A204.1 (cell line): ENCODE data around the gene LINC01488.

Source experiments
- FAIRE-seq: peaks from 2 replicates; lab custom pipeline; 2012; peaks lifted over from hg19 to GRCh38; lab: Jason Lieb, UNC

Gene LINC01488

DNA sequence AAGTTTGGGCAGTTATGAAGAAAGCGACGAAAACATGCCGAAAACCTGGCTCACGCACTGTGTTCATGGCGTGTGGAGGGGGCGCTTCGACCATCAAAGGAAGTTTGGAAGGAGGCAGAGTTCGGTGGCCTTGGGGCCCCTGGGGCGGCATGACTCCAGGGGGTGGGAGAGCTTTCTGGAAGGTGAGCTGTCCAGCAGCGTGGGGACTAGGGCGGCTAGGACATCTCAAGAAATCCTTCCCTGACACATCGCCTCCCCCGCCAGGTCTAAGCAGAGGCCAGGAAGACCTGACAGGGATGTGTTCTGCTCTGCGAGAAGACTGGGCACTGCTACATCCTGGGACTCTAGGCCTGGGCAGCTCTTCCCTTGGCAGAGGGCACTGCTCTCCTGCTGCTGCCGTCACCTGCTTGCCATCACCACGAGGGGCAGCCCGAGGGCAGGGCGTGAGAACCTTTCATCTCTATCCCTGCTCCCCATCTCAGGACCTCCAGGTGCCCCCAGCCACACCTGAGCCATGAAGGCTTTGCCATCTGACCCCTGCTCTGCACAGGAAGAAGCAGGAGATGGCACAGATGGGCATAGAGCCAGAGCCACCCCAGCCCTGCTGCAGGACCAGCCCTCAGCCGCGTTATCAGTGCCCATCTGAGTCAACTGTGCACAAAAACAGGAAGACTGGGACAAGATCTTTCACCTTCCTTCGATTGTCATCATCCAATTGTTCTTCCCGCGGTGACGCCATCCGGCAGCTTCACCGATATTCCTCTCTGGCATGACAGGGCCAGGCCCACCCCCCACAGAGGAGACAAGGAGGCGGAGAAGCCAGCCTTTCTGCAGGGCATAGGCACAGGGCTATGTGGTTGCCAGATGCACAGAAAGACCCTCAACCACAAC is 12.7 kb downstream of the LINC01488 start:
- FAIRE-seq, result no peak

DNA sequence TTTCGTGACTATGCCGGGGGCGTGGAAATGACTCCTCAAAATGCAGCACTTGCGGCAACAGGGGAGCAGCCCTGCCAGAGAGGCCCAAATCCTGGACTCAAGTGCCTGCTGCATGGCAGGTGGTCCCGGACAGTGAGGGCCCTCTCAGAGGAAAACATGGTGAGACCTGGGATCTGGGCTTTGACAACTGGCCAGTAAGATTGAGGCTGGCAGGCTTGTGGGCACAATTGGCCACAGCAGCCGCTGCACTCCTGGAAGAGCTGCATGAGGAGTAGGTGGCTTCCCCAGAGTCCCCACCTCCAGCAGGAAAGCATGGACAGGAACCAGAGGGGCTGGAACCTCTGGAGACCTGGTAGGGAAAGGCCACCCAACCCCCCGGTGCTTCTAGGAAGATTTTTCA is 13.4 kb downstream of the LINC01488 start:
- no peak for FAIRE-seq

DNA sequence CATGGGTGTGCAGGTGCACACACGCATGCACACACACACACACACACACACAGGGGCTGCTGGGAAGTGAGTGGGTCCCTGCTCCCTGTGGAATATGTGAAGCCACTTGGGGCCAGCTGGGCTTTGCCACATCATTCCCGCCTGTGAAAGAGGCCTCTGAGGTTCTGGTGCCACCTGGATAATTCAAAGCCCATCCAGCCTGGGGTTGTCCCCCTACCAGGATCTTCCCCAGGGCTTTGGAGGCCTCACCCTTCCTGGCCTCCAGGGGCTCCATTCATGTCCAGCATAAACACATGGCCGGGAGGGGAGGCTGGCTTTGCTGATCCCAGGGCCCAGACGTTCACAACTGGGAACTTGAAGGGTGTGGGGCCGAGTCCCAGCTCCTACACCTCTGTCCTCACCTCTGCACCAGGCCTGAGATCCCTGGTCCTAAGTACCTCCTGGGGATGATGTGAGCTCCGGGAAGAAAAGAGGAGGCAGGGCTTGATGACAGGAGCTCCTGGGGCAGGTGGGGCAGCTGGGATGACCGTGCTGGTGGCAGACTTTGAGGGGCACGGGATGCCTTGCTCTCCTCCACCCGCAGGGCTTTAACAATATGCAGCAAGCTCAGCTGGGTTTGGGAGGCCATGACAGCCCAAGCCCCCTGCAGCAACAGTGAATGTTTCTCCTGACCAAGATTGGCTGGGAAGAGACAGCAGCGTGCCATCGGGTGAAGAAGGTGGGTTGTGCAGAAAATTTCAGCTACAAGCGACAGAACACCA is 14.2 kb downstream of the LINC01488 start:
- FAIRE-seq, result no peak

DNA sequence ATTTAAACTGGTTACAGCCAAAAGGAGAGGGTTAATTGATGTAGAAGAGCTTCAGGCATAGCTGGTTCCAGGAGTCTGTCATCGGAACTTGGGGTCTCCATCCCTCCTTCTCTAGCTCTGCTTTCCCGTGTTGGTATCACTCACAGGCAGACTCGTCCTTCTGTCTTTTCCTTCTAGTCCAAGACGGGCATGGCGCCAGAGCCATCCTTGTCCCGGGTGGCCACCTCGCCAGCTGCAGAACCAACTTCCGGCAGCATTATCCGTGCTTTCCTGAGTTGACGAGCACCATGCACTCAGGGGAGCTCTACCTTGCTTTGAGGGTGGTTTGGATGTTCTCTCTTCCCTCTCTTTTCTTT is 14.7 kb downstream of the LINC01488 start:
- no peak for FAIRE-seq

DNA sequence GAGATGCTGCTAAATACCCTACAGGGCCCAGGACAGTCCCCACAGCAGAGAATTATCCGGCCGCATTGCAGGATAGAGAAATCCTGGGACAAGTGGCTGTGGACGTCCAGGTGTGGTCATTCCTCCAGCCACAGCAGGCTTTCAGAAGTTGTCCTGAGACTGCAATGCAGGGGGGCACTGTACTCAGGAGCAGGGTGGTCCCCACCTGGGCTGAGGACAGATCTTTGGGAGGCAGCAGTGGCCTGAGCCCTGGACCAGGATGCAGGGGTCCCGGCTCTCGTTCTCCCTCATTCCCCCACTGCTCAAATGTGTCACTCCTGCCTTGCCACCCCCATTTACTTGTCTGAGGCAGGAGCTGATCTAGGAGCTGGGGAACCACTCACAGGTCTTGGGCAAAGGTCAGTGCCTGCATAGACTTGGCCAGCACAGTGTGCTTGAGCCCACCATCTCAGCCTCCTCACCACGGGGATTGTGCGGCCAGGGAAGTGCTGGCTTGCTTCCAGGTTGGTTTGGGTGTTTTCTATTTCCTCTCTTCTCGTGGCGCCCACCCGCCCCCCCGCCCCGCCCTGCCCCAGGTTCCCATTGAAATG is 15.3 kb downstream of the LINC01488 start:
- FAIRE-seq, result no peak

DNA sequence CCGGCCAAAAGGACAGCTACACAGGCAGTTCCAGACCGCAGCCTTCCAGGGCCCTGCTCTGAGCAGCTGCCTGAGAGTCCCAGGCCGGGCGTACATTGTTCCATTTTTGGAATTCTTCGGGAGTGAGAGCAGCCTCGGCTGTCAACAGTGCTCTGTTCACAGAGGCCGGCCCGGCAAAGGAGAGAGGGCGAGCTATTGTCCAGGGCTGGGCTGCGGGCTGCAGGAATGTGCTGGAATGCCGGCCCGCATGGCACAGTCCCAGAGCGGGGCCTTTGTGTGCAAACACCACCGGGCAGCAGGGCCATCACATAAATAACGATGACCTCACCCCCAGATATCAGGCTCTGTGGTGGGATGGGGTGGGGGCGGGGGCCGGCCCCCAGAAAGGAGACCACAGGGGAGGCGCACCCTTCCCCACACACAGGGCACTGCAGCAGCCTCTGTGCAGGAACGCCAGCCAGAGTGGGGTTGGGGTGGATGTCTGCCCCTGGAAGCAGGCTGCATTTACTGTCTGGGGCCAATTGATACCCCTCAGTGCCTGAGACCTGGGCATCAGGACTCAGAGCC is 15.8 kb downstream of the LINC01488 start:
- no peak for FAIRE-seq

DNA sequence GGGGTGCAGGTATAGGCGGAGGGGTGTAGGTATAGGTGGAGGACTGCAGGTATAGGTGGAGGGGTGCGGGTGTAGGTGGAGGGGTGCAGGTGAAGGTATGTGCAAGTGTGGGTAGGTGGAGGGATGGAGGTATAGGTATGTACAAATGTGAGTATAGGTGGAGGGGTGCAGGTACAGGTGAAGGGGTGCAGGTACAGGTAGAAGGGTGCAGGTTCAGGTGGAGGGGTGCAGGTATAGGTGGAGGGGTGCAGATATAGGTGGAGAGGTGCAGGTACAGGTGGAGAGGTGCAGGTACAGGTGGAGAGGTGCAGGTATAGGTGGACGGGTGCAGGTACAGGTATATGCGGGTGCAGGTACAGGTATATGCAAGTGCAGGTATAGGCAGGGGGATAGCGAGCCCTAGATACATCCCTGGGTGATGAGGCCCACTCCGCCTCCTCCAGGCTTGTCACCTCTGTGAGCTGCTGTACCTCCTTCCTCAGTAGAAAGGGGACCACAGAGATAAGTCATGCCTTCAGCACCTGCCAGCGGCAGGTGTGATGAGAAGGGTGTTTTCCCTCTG is 17.2 kb downstream of the LINC01488 start:
- no peak for FAIRE-seq

DNA sequence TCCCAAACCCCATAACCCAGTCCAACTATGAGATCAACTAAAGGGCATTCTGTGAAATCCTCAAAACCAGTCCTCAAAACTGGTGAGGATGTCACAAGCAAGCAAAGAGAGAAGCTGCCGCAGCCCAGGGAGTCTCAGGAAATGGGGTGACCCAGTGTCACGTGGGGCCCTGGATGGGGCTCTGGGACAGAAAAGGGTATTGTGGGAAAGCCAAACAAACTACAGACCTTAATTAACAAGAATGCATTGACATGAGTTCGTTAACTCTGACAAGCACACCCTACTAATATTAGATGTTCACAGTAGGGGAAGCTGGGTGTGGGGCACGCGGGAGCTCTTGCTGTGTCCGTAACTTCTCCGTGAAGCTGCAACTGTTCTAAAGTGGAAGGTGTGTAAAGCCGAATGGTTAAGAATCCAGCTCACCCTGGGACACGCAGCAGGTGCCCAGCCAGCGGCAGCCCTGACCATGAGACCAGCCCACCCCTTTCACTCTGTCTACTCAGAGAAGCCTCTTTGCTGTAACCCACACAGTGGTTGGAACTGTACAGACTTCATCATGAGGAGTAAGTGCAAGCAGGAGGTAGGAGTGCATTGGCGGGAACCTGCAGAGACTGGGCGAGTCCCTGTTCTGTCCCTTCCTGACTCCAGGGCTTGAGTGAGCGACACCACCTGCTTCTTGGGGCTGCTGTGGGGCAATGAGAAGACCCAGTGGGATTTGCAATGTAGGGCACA is 17.9 kb downstream of the LINC01488 start:
- no peak for FAIRE-seq

DNA sequence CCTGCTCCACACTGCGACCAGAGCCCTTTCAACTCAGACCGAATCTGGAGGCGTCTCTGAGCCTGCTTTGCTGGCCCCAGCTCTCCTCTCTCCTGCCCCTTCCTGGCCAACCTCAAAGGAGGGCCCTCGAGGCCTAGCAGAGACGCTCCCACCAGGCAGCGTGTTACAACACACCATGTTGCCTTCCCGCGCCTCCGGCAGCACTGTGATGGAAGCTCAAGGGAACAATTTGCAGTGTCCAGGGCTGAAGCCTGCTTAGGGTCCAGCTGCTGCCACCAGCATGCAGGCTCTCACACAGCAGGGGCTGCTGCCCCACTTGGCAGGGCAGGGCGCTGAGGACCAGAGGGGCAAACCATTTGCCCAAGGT is 18.4 kb downstream of the LINC01488 start:
- FAIRE-seq, result no peak

DNA sequence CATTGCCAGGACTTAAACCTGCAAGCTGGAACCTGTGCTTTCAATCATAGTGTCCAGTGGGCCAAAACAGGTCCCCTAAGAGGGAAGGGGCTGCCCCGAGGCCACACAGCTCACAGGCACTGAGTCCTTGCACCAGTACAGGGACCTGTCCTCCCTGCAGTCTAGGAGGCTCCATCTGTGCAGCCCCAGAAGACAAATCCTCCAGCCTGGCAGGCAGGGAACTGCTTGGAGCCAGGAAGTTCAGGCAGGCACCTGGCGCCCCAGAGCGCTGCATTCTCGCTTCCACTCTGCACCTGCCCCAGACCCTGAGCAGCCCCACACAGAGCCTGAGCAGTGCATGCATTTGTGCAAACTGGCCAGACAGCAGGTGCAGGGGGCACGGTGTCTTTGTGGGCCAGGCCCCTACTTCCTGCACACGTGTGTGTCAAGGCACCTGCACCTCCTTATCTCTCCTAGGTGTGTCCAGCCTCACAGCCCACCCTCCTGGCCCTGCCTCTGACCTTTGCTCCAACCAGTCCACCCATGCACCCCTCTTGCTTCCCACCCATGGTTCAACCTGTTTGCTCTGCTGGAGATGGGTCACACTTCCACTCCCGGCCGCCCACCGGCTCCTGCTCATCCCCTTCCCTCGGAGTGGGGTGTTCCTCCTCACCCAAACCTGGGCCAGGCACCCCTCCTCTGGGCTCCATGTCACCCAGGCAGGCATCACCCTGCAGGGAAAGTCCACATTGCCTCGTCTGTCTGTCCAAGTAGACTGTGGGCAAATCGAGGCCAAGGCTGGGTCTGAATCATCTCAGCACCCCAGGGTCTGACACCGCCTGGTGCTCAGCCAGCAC is 19.0 kb downstream of the LINC01488 start:
- FAIRE-seq, result no peak

DNA sequence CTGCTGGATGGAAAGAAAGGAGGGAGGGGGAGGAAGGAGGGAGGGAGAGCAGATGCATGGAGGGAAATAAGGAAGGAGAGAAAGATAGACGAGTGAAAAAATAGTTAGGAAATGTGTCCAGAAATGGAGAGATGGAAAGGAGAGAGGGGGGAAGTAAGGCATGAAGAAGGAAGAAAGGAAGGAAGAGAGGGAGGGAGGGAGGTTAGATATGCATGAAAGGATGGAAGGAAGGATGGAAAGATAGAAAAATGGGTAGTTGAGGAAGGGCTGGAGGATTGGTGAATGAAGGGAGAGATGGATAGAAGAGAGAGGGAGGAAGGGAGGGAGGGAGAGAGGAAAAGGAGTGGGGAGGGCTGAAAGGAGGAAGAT is 19.6 kb downstream of the LINC01488 start:
- FAIRE-seq, result no peak

DNA sequence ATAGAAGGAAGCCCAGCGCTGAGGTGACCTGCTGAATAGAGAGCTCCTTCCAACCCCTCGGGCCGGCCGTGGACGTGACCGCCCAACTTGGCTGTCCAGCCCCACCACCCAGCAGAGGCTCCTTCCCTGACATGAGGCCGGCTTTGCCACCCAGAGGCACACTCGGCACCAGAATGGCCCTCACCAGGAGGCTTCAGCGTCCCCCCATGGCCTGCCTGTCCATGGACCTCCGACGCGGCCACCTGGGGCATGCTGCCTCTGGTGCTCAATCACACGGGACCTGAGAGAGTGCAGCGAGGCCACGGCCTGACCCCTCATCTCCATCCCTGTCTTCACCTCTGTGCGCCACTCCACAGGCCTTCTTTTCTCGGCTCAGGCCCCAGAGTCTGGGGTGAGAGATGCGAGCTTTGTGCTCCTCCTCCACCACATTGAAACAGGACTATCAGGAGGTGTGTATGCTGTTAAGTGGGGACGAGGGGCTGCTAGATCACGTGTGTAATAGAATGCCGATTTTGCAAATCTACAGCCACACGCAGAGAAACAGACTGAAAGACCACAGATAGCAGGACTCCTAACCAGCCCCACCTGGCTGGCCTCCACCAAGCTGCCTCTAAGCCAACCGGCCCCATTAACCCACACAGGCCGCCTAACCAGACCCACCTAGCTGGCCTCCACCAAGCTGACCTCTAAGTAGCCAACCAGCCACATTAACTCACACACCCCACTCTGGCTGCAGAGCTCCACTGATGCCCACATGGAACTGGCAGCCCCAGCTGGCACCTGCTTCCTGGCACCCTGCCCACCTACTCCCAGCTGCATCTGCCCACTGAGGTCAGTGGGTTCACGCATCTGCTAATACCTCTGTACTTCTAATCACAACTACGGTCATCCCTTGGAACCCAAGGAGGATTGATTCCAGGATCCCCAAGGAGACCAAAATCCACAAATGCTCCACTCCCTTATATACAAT is 20.7 kb downstream of the LINC01488 start:
- FAIRE-seq, result no peak

DNA sequence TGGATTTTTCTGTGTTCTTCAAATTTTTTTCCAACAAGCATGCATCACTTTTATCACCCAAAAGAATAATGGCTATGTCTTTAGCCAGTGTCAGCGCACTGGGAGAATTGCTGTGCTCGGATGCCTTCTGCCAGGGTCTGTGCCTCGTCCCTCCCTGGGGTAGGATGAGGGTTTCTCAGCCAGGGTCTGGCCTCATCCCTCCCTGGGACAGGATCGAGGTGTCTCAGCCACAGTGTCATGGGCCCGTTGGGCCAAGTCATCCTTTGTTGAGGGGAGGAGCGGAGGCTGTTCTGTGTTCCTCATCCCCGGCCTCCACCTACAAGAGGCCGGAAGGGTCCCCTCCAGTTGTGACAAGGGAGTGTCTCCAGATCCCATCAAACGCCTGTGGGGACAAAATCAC is 22.7 kb downstream of the LINC01488 start:
- FAIRE-seq, result no peak

DNA sequence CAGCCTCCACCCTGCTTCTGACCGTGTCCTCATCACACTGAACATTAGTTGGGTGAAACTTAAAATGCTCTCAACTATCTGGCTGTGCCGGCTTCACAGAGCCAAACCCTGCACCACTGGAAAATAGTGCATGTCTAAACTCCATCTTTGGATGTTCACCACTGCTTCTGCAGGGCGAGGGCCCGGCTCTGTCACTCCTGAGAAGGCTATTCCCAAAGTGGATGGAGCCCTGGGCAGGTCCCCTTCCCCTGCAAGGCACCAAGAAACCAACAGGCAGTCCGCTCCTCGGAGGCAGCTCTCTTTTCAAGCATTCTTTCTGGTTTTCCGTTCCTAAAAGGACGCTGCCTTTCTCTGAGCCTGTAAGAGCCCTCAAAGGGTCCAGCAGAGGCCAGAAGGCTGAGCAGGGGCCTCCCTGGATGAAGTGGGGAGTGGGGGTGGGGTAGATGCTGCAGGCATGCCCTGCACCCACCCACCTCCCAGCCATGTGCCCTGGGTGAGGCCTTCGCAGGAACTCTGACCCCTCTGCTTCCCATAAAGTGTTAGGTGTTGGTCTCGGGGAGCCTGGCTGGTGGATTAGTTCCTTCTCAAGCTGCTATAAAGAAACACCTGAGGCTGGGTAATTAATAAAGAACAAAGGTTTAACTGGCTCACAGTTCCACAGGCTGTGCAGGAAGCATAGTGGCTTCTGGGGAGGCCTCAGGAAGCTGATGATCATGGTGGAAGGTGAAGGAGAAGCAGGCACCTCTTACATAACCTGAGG is 23.3 kb downstream of the LINC01488 start:
- FAIRE-seq, result no peak

DNA sequence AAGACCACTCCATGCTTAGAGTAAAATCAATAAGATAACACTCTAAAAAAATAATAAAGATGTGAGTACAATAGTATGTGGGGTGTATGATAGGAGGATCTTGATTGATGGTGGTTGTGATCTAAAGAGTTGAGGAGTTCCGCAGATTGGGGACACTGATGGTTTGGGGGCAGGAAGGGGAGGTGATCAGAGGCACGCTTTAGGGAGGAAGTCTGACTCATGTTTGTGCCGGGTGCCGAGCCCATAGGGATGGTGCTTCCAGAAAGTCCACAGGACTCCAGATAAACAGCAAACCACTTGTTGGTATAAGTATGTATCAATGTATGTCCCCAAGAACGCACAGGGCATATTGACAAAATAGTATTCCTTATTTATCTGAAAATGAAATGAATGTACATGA is 27.5 kb downstream of the LINC01488 start:
- no peak for FAIRE-seq

DNA sequence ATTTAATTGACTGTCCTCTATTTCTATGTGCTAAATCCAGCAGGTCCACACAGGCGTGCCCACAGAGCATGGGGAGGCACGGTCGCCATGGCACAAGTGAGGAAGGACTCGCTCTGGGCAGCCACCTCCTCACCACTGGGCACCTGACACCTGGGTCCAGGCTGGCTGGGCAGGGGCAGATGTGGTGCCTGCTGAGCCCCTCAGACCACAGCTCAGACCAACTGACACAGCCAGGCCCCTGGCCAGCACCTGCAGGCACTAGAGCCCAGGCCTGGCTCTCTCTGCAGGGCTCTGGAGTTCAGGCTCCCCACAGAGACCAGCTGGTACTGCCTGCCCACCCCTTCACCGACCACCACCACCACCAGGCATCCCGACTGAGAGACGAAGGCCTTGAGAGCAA is 27.9 kb downstream of the LINC01488 start:
- FAIRE-seq, result no peak

DNA sequence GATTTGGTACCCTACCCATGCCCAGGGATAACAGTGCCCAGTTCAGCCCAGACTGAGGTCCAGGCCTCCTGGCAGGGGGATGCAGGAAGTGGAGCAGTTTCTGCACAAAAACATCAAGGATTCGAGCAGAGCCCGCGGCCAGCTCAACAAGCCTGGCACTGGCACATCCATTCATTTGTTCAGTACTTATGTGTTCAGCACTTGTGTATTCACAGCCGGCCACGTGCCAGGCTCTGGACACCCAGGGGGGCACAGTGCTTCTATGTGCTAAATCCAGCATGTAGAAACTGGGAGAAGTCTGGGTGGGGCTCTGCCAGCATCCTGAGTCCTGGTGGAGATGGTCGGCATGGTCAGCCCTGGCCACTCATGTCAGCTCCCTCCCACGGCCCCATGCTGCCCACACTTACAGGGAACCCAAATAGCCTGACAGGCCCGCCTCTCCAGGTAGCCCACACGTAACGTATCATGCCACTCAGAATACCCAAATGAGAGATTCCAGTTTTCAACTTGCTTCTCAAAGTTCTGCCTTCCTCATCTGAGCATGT is 28.5 kb downstream of the LINC01488 start:
- no peak for FAIRE-seq

DNA sequence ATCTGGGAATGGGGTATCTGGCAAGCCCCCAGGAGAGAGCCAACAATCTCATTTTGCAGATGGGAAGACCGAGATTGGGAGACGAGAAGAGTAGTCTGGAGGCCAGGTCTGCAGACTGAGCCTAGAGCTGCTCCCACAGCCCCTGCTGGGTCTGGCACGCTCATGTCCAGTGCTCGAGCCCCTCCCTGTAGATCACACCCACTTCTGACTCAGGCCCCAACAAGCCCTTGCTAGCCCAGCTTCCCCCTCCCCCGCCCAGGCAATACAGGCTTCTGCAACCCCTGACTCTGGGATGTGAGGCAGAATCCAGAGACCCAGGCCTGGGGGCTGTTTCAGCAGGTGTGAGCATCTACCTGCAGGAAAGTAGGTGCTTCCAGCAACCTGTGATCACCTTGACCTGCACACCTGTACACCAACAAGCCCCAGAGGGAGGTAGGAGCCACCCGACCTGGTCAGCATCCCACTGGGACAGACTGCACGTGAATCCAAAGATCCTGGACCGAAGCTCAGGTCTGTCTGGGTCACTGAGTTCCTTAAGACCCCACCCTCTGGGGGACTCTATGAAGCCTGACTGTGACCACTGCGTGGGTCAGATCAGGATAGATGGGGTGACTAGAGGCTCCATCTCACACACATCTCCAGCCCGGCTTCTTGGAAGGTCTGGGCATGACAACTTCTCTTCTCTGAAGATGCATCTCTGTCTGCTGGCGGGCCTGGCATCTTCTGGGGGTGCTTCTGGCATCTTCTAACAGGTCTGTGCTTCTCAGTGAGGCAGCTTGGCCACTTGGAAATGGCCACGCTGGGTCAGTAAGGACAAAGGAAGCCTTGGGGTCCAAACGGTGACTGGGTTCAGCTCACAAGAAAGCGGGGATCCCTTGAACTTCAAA is 29.3 kb downstream of the LINC01488 start:
- FAIRE-seq, result no peak
